Measurements from ENCODE around the gene TCFL5.

Gene TCFL5

DNA sequence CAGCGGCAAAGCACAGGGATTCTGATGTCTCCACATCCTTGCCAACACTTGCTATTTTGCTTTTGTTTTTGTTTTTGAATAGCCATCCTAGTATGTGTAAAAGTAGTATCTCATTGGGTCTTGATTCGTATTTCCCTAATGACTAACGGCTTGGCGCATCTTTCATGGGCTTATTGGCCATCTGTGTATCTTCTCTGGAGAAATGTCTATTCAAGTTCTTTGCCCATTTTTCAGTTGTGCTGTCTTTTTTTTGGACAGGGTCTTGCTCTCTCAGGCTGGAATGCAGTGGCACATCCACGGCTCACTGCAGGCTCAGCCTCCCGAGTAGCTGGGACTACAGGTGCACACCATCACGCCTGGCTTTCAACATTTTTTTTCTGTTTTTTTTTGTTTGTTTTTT, 17.4 kb downstream of the TCFL5 start:
- no peak for DNase-seq
- in situ Hi-C loops (cut with HindIII; ENCODE audit: low pct_ligation_motif_present, low pct_unique_long_range_greater_than_20kb, low sequenced_read_pairs), result no loop called here

DNA sequence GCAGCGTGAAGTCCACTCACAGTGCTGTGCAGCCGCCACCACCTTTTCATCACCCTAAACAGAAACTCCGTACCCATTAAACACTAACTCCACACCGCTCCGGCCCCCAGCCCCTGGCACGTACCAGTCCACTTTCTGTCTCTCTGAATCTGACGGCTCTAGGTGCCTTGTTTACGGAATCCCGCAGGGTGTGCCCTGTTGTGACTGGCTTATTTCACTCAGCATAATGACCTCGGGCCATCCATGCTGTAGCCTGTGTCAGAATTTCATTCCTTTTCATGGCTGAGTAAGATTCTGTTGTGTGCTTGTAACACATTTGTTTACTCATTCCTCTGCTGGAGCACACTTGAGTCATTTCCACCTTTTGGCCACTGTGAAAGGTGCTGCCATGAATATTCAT, 18.0 kb downstream of the TCFL5 start:
- in situ Hi-C loops (cut with HindIII; ENCODE audit: low pct_ligation_motif_present, low pct_unique_long_range_greater_than_20kb, low sequenced_read_pairs), result no loop called here
- no peak for DNase-seq

- in situ Hi-C loops (cut with HindIII; ENCODE audit: low pct_ligation_motif_present, low pct_unique_long_range_greater_than_20kb, low sequenced_read_pairs), result no loop called here
- DNase-seq, result no peak
Measured at GRCh38 chr20:62841705-62842212, 19.9 kb downstream of the TCFL5 start.

DNA sequence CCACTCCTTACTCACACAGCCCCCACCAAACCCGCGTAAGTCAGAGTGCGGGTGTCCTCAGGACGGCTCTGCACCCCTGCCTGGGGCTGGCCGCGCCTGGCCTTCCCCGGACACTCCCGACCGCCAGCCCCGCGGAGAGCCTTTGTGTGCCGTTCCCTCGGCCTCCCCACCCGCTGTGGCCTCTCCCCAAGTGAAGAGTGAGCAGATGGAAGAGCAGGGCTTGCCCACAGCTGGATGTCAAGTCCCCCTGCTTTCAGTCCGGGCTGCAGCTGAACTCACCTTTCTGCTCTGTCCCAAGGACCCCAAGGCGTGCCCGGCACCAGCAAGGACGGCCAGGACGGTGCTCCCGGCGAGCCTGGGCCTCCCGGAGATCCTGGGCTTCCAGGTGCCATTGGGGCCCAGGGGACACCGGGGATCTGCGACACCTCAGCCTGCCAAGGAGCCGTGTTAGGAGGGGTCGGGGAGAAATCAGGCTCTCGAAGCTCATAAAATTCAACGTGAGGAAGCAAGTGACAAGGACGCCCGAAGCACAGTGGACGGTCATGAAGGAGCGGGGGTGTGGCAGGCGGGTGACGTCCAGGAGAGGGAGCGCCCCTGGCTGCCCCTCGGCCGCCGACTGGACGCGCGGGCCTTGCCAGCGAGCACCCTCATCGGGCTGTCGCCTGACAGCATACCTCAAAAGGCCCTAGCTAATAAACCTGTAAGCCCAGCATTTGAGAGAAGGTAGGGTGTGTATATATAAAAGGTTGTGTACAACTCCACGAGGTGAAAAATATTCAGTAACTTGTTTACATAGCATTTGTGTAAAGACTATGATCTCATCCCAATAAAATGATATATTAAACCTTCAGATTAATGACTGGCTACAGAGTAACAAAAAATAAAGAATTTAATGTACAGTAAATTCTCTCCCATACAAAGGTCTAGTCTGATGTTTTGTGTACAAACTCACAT, 21.1 kb downstream of the TCFL5 start:
- DNase-seq, result no peak
- in situ Hi-C loops (cut with HindIII; ENCODE audit: low pct_ligation_motif_present, low pct_unique_long_range_greater_than_20kb, low sequenced_read_pairs), result no loop called here

DNA sequence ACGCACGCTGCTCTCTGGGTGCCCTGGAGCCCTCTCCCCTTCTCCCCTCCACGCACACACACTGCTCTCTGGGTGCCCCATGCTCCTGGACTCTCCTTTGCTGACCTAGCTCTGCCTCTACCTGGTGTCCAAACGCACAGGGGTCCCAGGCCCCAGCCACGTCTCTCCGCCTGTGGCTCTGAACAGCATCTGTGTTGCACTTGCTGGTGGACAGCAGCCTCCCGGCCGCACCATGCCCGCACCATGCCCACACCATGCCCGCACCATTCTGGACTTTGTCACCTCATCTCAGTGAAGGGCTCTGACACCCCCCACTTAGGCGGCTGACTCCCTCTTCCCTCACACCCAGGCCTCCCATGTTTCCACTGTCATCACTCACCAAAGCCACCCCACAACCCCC, 21.8 kb downstream of the TCFL5 start:
- in situ Hi-C loops (cut with HindIII; ENCODE audit: low pct_ligation_motif_present, low pct_unique_long_range_greater_than_20kb, low sequenced_read_pairs), result no loop called here
- DNase-seq, result no peak

GRCh38 chr20:62839261-62839660, 22.4 kb downstream of the TCFL5 start:
- in situ Hi-C loops (cut with HindIII; ENCODE audit: low pct_ligation_motif_present, low pct_unique_long_range_greater_than_20kb, low sequenced_read_pairs), result no loop called here
- DNase-seq, result no peak

- in situ Hi-C loops (cut with HindIII; ENCODE audit: low pct_ligation_motif_present, low pct_unique_long_range_greater_than_20kb, low sequenced_read_pairs), result no loop called here
- DNase-seq, result no peak
Measured at GRCh38 chr20:62838128-62838891, 23.3 kb downstream of the TCFL5 start.

DNA sequence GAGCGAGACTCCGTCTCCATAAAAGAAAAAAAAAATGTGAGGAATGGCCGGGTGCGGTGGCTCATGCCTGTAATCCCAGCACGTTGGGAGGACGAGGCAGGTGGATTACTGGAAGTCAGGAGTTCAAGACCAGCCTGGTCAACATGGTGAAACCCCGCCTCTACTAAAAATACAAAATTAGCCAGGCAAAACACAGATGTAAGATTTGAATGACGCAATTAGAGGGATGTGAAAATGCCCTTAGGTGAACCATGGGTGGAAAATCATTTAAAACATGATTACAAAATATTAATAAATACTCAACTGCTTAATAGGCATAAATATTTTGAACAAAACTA, 23.9 kb downstream of the TCFL5 start:
- in situ Hi-C loops (cut with HindIII; ENCODE audit: low pct_ligation_motif_present, low pct_unique_long_range_greater_than_20kb, low sequenced_read_pairs), result no loop called here
- no peak for DNase-seq

DNA sequence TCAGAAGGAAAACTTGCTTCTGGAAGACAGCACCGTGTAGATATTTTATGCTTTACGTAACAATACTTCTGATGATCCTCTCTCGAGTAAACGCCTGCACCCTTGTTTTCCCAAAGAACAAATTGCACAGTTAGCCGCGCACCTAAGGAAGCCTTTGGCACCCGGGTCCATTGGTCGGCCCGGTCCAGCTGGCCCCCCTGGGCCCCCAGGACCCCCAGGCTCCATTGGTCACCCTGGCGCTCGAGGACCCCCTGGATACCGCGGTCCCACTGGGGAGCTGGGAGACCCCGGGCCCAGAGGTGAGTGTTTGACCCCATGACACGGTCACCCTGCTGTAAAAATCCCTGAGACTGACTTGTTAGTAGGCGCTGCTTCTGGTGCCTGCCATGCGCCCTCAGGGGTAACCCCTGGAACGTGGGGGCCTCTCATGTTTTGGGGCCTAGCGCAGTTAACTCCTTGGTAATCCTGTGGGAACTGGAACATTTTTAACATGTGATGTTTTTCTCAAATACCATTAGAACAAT, 24.6 kb downstream of the TCFL5 start:
- no peak for DNase-seq
- in situ Hi-C loops (cut with HindIII; ENCODE audit: low pct_ligation_motif_present, low pct_unique_long_range_greater_than_20kb, low sequenced_read_pairs), result no loop called here

GRCh38 chr20:62835931-62836861, 25.4 kb downstream of the TCFL5 start:
- no peak for DNase-seq
- in situ Hi-C loops (cut with HindIII; ENCODE audit: low pct_ligation_motif_present, low pct_unique_long_range_greater_than_20kb, low sequenced_read_pairs), result no loop called here

GRCh38 chr20:62834967-62835730, 26.5 kb downstream of the TCFL5 start:
- in situ Hi-C loops (cut with HindIII; ENCODE audit: low pct_ligation_motif_present, low pct_unique_long_range_greater_than_20kb, low sequenced_read_pairs), result no loop called here
- DNase-seq, result no peak

- in situ Hi-C loops (cut with HindIII; ENCODE audit: low pct_ligation_motif_present, low pct_unique_long_range_greater_than_20kb, low sequenced_read_pairs), result no loop called here
- DNase-seq, result no peak
Measured at GRCh38 chr20:62832951-62833391, 28.7 kb downstream of the TCFL5 start.

- in situ Hi-C loops (cut with HindIII; ENCODE audit: low pct_ligation_motif_present, low pct_unique_long_range_greater_than_20kb, low sequenced_read_pairs), result no loop called here
- no peak for DNase-seq
Measured at GRCh38 chr20:62832212-62832922, 29.3 kb downstream of the TCFL5 start.

DNA sequence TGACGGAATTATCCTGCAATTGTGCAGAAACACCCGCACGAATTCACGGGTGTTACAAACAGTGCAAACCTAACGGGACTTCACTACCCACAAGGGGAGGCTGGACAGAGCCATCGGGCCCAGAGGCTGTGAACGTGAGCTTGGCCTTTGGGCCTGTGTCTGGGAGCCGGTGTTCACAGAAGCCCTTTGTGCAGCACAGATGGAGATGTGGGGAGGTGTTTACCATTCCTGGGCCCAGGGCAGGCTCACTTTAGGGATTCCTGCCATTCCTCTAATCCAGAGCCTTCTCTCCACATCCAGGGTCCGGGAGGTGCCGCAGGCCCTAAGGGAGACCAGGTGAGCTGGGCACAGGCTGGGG, 29.8 kb downstream of the TCFL5 start:
- no peak for DNase-seq
- in situ Hi-C loops (cut with HindIII; ENCODE audit: low pct_ligation_motif_present, low pct_unique_long_range_greater_than_20kb, low sequenced_read_pairs), result no loop called here

DNA sequence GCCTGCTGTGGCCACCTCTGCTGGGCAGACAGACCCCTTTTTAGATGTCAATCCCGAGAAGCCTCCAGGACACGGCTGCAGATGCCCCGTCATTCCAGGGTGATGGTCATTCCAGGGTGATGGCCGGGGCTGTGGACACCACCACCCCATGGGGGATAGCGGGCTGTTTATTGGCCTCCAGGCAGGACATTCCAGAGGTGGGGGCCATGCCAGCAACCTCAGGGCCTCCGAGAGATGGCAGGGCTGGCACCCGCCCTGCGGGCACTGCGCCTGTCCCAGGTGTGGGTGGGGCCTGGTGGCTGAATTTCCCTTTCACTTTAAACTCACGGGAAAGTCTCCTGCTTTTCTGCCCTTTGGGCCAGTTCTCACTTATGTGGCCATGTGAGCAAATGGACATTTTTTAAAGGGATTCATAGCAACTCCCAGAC, 30.2 kb downstream of the TCFL5 start:
- DNase-seq, result no peak
- in situ Hi-C loops (cut with HindIII; ENCODE audit: low pct_ligation_motif_present, low pct_unique_long_range_greater_than_20kb, low sequenced_read_pairs), result no loop called here

DNA sequence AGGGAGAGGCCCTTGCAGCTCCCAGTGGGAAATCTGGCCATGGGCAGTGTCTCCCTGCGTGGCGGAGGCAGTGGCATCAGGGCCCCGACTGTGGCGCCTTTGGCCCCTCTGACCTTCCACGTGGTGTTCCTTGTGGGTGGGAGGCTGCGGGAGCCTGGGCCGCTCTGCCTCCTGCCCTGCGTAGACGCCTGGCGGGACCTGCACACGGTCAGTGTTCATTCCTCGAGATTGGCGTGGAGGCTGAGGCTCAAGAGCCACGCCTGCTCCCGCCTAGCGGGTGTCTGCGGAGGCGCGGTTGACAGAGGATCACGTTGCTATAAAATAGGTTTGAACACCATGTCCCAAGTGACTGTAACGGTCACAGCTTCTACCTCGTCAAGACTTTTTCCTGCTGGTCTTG, 30.8 kb downstream of the TCFL5 start:
- in situ Hi-C loops (cut with HindIII; ENCODE audit: low pct_ligation_motif_present, low pct_unique_long_range_greater_than_20kb, low sequenced_read_pairs), result no loop called here

DNA sequence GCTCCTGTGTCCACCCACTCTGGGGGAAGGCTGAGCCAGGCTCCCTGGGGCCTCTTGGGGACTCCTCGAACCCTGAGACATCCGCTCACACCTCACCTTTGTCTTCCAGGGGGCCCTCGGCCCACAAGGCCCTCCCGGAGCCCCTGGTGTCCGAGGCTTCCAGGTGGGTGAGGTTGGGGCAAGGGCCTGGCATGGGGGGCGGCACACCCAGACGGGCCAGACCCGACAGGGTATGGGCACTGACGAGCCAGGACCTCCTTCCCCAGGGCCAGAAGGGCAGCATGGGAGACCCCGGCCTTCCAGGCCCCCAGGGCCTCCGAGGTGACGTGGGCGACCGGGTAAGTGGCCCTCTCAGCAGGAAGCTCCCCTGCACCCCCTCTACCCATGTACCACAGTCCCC, 31.4 kb downstream of the TCFL5 start:
- in situ Hi-C loops (cut with HindIII; ENCODE audit: low pct_ligation_motif_present, low pct_unique_long_range_greater_than_20kb, low sequenced_read_pairs), result no loop called here

More for the DNA sequence above, 30.8 kb downstream of the TCFL5 start:
- no peak for DNase-seq

More for the DNA sequence above, 31.4 kb downstream of the TCFL5 start:
- no peak for DNase-seq

Data from ACHN (cell line).